Activated gamma-delta T cell treated with anti-CD3 and anti-CD28 coated beads, Interleukin-2, amount 50 U/mL, for 16 hours (primary cell): ENCODE results near the gene EPS8L1.
"Not testable (repeated sequence)": the region's sequence is repeated elsewhere in the genome, so short reads cannot be mapped to it uniquely, and the experiment has no call there.

ENCODE experiments used
- DNase-seq: peaks from one replicate; pipeline ENCODE4 v3.0.0-alpha.2; 2020; ENCODE audit warnings: low read depth

Gene EPS8L1

GRCh38 chr19:55094456-55095259, 19.0 kb downstream of the EPS8L1 start:
- no peak for DNase-seq

- DNase-seq: no peak
These were observed 19.8 kb downstream of the EPS8L1 start for GRCh38 chr19:55095260-55096060.

- DNase-seq: no peak
These were observed 20.5 kb downstream of the EPS8L1 start for GRCh38 chr19:55096061-55096701.

- no peak for DNase-seq
These were observed 22.4 kb downstream of the EPS8L1 start for GRCh38 chr19:55097864-55098715.

GRCh38 chr19:55098716-55099556, 23.3 kb downstream of the EPS8L1 start:
- DNase-seq: no peak

GRCh38 chr19:55099557-55100506, 24.2 kb downstream of the EPS8L1 start:
- DNase-seq: no peak

GRCh38 chr19:55101261-55101660, 25.6 kb downstream of the EPS8L1 start:
- DNase-seq: no peak

- DNase-seq: no peak
These were observed 27.5 kb downstream of the EPS8L1 start for GRCh38 chr19:55103190-55103589.

- DNase-seq: no peak
These were observed 29.6 kb downstream of the EPS8L1 start for GRCh38 chr19:55105237-55105636.

GRCh38 chr19:55106591-55106990, 30.9 kb downstream of the EPS8L1 start:
- DNase-seq: no peak

GRCh38 chr19:55107252-55107651, 31.6 kb downstream of the EPS8L1 start:
- DNase-seq: not testable (repeated sequence)

GRCh38 chr19:55109527-55110291, 34.0 kb downstream of the EPS8L1 start:
- no peak for DNase-seq

- no peak for DNase-seq
These were observed 35.7 kb downstream of the EPS8L1 start for GRCh38 chr19:55111238-55111831.

- no peak for DNase-seq
These were observed 36.6 kb downstream of the EPS8L1 start for GRCh38 chr19:55112246-55112776.

GRCh38 chr19:55112777-55113569, 37.3 kb downstream of the EPS8L1 start:
- no peak for DNase-seq

GRCh38 chr19:55113570-55114039, 37.9 kb downstream of the EPS8L1 start:
- no peak for DNase-seq

GRCh38 chr19:55114566-55115145, 39.0 kb downstream of the EPS8L1 start:
- DNase-seq: no peak
